NCI-H2107 treated with DMSO at 0.1 percent for 48 hours (cell line): Measurements from ENCODE around the gene C15orf39.
A peak's percentile ranks its signal among the peaks of the same experiment; 100 is the strongest.

Experiments used
- DNase-seq: peaks from one replicate; lab custom pipeline; 2025; ENCODE audit not compliant: unreplicated experiment; lab: John Stamatoyannopoulos, UW

C15orf39 gene

GRCh38 chr15:75195766-75196241 lies 5.9 kb upstream of the C15orf39 start:
- DNase-seq, result no peak

- DNase-seq, result no peak
These were observed 4.5 kb upstream of the C15orf39 start for GRCh38 chr15:75197062-75197630.

DNA sequence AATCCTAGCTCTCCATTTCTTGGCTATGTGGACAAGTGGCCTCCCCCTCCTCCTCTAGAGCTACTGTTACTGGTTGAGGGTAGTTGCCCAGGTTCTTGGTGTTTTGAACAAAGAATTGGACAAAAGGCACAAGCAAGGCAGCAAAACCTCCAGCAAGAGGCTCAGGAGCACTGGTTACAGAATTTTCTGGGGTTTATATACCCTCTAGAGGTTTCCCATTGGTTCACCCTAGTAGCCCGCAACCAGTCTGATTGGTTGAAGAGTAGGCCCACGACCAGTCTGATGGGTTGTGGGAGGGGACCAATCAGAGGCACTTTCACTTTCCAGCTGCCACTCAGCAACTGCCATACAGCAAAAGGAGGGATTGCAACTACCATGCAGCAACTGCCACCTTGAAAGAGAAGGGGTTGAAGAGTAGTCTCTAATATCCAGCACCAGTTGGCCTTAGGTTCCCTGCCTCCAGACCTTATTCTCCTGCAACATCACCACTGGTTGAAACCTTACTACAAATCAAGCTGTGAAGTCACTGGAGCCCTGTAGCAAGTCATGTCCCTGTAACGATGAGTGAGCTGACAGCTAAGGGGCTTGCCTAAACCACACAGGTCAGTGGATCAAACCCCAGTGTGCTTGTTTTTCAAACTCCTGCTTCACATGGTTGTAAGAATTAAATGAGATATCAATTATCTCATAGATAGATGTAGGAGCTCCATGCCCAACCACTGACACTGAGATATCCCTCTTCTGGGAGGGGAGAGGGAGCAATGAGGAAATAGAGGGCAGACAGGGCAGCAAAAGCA lies 2.9 kb upstream of the C15orf39 start:
- DNase-seq, result no peak

DNA sequence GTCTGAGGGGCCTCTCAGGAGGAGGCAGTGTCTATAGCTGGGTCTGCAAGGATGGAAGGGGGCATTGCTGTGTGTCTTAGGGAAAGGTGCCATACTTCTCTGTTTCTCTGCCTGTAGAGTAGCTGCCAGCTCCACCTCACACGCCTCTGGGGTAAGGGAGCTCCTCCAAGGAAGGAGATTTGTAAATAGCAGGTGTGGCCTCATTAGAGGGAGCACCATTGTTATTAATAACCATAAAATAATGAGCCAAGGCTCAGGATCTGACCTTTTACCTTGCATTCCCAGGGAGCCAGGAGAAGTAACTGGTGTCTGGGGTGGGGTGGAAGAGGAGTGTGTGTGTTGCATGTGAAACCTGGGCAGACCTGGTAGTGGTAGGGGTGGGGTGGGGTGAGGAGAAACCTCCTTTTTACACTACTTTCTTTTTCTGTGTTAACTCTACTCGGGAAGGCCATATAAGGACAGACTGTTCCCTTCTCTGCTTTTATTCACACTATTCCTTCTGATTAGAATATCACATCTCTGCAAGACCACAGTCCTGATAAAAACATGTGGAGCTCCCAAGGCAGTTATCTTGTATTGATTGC lies 2.2 kb upstream of the C15orf39 start:
- no peak for DNase-seq

GRCh38 chr15:75200391-75200764 lies 1.3 kb upstream of the C15orf39 start:
- DNase-seq, result no peak

DNA sequence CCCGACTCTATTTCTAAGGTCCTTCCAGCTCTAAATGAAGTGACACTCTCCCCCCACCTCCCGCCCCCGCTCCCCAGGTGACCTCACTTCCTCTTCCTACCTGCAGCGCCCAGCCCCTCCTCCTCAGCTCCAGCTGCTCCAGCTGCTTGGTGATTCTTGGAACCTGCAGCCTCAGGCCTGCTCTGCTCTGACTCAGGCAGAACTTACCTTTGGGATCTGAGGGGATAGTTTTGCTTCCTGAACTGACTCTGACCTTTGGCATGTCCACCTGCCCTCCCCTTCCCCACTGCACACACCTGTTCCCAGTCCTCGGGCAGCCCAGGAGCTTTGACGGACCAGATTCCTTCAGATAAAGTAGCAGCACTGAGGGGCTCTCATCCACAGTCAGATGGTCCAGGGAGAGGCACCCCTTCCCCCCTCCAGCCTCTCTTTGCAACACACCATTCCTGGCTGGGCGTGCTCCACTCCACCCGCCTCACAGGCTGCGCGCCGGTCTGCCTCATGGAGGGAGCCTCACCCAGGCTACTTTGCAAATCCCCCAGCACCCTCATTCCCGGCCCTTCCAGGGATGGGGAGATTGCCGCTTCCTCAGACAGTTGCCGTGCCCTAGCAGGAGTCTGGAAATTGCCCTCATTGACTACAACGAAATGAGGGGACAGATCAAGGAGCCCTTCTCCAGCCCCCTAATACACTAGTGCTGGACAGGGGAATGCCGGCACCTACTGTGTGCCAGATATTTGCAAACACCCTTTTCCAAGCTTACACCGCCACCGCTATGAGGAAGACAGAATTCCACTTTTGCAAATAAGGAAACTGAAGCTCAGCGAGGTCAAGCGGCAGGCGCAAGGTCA lies 692 bp upstream of the C15orf39 start:
- peak; percentile 29 for DNase-seq

GRCh38 chr15:75202251-75203016 lies 752 bp downstream of the C15orf39 start:
- no peak for DNase-seq

- DNase-seq, result no peak
These were observed 1.6 kb downstream of the C15orf39 start for GRCh38 chr15:75203017-75203907.

DNA sequence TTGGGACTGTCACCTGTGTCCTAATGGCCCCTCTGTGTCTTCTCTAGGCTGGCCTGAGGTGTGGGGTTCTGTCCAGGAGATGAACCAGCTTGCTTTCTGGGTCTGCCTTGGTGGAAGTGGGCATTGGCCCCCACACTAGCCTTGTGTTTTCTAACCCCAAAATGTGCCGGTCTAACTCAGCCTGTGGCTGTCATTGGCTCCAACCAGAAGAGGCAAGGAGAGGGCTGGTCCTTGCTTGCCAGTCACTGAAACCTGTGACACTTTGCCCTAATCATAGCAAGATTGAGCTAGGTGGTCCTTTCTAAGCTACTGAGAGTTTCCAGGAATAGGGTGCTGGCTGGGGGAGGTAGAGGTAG lies 2.2 kb downstream of the C15orf39 start:
- no peak for DNase-seq

- peak; percentile 70 for DNase-seq
These were observed 2.8 kb downstream of the C15orf39 start for GRCh38 chr15:75204340-75205063.

DNA sequence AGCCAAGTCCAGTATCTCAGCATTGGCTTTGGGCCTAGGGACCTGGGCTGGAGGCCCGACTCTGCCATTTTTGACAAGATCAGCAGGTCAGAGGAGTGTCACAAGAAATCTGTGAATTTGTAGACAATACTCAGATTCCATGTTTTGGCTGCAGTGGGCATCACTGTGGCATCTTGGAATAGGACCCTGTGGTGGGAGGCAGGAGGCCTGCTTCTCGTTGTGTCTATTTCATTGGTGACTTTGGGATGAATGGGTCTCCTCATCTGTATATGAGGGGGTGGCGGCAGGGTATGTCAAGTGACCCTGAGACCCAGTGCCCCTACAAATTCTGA lies 3.3 kb downstream of the C15orf39 start:
- no peak for DNase-seq

- no peak for DNase-seq
These were observed 4.3 kb downstream of the C15orf39 start for GRCh38 chr15:75206006-75206405.

DNA sequence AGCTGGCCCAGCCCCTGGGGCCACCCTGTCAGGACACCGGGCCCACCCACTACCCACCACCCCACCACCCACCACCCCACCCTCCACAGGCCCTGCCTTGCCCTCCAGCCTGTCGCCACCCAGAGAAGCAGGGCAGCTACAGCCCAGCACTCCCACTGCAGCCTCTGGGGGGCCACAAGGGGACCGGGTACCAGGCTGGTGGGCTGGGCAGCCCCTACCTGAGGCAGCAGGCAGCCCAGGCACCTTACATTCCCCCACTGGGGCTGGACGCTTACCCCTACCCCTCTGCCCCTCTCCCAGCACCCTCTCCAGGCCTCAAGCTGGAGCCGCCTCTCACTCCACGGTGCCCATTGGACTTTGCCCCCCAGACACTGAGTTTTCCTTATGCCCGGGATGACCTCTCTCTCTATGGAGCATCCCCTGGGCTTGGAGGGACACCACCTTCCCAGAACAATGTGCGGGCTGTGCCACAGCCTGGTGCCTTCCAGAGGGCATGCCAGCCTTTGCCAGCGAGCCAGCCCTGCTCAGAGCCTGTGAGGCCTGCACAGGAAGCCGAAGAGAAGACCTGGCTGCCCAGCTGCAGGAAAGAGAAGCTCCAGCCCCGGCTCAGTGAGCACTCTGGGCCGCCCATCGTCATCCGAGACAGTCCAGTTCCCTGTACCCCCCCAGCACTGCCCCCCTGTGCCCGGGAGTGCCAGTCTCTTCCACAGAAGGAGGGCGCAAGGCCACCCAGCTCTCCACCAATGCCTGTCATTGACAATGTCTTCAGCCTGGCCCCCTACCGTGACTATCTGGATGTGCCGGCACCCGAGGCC lies 5.3 kb downstream of the C15orf39 start:
- DNase-seq, result no peak

- no peak for DNase-seq
These were observed 6.2 kb downstream of the C15orf39 start for GRCh38 chr15:75207618-75208500.

GRCh38 chr15:75208501-75209288 lies 7.0 kb downstream of the C15orf39 start:
- DNase-seq, result no peak

DNA sequence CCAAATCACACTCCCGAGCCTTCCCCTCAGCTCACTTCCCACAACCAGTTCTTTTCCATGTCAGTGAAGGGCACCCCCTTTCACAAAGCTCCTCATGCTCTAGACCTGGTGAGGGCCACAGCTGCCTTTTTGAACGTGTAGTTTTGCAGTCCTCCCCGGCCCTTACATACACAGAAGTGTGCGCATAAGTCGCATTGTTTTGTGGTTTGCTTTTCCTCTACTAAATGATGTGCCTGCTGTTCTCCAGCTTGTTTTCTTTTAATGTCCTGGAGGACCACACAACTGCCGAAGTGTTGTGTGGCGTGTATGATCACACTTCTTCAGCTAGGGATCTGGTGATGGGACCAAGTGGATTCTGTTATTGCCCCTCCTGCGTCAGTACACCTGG lies 7.6 kb downstream of the C15orf39 start:
- DNase-seq, result no peak

DNA sequence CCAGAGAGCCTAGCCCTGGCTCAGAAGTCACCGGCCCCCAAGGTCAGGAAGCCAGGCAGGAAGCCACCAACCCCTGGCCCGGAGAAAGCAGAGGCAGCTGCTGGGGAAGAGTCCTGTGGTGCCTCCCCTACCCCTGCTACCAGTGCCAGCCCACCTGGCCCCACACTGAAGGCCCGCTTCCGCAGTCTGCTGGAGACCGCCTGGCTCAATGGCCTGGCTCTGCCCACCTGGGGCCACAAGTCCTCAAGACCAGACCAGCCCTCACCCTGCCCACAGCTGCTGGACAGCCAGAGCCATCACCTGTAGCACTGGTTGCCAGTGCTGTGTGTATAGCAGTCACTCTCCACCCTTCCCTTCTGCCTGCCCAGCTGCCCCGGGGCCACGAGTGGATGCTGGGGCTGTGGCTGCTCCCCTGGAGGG lies 9.1 kb downstream of the C15orf39 start:
- no peak for DNase-seq
